Measurements from ENCODE around the gene PXK.

Gene PXK

GRCh38 chr3:58317811-58318210 lies 14.9 kb upstream of the PXK start:
- POLR2A ChIA-PET: no interaction called here

GRCh38 chr3:58321791-58322190 lies 10.9 kb upstream of the PXK start:
- ChIA-PET POLR2A (no interaction called here), CTCF (interaction anchor here (0.7 to 12.9 kb wide), 19 partner anchors 9 to 316 kb away, joined by 3 to 156 read pairs (median 4); partner anchors contain the start of genes ACOX2, HTD2 and RPP14)
- H3K4me3 ChIP-seq (ENCODE audit: low read depth, low read length): no peak overlapping the region
- no peak for TF ChIP-seq CTCF (IDR thresholded peaks at IDR 0.05; ENCODE audit: insufficient read depth, low read length, missing control alignments)
- DNase-seq (ENCODE audit: low read depth, low spot score): no peak

More at GRCh38 chr3:58317811-58318210, 14.9 kb upstream of the PXK start:
- H3K4me3 ChIP-seq (ENCODE audit: low read depth, low read length): no peak overlapping the region
- no peak for DNase-seq (ENCODE audit: low read depth, low spot score)
- CTCF ChIA-PET: interaction anchor here (0.9 to 12.9 kb wide), 9 partner anchors 10 to 313 kb away, joined by 3 to 156 read pairs (median 6); partner anchors contain the start of genes ACOX2, HTD2 and RPP14
- TF ChIP-seq CTCF (IDR thresholded peaks at IDR 0.05; ENCODE audit: insufficient read depth, low read length, missing control alignments): no peak

GRCh38 chr3:58322793-58323192 lies 9.9 kb upstream of the PXK start:
- no peak overlapping the region for H3K4me3 ChIP-seq (ENCODE audit: low read depth, low read length)
- DNase-seq (ENCODE audit: low read depth, low spot score): no peak
- POLR2A ChIA-PET: no interaction called here
- CTCF ChIA-PET: interaction anchor here (0.9 to 12.9 kb wide), 9 partner anchors 8 to 210 kb away, joined by 3 to 156 read pairs (median 12); partner anchors contain the start of genes ACOX2, HTD2 and RPP14
- TF ChIP-seq CTCF (IDR thresholded peaks at IDR 0.05; ENCODE audit: insufficient read depth, low read length, missing control alignments): no peak

GRCh38 chr3:58323529-58324390 lies 8.9 kb upstream of the PXK start:
- POLR2A ChIA-PET: no interaction called here
- CTCF ChIA-PET: interaction anchor here (0.6 to 12.9 kb wide), 11 partner anchors 9 to 210 kb away, joined by 3 to 155 read pairs (median 5); partner anchors contain the start of genes ACOX2, HTD2, KCTD6 and RPP14
- DNase-seq (ENCODE audit: low read depth, low spot score): no peak
- TF ChIP-seq CTCF (IDR thresholded peaks at IDR 0.05; ENCODE audit: insufficient read depth, low read length, missing control alignments): no peak
- H3K4me3 ChIP-seq (ENCODE audit: low read depth, low read length): no peak overlapping the region

- no peak for DNase-seq (ENCODE audit: low read depth, low spot score)
- CTCF ChIA-PET: interaction anchor here (0.6 to 12.9 kb wide), 9 partner anchors 11 to 291 kb away, joined by 3 to 155 read pairs (median 4); partner anchors contain the start of genes HTD2, KCTD6 and RPP14
- POLR2A ChIA-PET: interaction anchor here (0.6 kb wide), 1 partner anchor 89 kb away, joined by 3 read pairs; no protein-coding TSS in a partner anchor
- no peak for TF ChIP-seq CTCF (IDR thresholded peaks at IDR 0.05; ENCODE audit: insufficient read depth, low read length, missing control alignments)
- H3K4me3 ChIP-seq (ENCODE audit: low read depth, low read length): no peak overlapping the region
These were observed 8.0 kb upstream of the PXK start for GRCh38 chr3:58324391-58325390.
